SK-N-DZ (cell line): ENCODE results near the gene PLLP.
"Not testable (repeated sequence)": the region's sequence is repeated elsewhere in the genome, so short reads cannot be mapped to it uniquely, and the experiment has no call there.

ENCODE experiments used
- DNase-seq: peaks from one replicate; pipeline ENCODE4 v3.0.0-alpha.2; 2015; ENCODE audit warnings: low spot score

Gene PLLP

DNA sequence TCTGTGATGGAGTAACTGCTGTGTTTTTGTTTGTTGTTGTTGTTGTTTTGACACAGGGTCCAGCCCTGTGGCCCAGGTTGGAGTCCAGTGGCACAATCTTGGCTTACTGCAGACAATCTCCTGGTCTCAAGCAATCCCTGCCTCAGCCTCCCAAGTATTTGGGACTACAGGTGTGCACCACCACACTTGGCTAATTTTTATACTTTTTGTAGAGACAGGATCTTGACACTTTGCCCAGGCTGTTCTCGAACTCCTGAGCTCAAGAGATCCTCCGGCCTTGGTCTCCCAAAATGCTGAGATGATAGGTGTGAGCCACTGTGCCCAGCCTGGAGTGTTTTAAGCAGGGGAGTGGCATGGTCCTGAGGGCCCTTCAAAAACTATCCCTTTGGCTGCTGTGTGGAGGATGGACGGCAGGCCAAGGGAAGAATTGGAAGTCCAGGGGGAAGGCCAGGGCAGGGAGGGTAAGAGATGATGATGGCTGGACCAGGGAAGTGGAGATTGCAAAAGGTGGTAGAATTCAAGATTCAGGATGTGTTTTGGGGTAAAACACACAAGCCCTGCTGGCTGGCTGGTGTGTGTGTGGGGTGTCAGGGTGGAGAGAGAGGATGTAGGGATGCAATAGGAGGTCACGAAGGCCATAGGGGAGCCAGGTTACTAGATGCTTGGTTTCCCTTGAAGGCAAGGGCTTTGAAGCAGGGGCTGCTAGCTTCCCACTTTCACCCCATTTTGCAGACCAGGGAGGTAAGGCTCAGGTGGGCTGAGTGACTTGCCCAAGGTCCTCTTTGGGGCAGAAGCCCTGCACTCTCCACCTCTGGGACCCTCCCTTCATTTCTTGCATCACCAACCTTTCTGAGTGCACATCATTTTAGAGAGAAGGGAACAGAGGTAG is 18.8 kb upstream of the PLLP start:
- no peak for DNase-seq

DNA sequence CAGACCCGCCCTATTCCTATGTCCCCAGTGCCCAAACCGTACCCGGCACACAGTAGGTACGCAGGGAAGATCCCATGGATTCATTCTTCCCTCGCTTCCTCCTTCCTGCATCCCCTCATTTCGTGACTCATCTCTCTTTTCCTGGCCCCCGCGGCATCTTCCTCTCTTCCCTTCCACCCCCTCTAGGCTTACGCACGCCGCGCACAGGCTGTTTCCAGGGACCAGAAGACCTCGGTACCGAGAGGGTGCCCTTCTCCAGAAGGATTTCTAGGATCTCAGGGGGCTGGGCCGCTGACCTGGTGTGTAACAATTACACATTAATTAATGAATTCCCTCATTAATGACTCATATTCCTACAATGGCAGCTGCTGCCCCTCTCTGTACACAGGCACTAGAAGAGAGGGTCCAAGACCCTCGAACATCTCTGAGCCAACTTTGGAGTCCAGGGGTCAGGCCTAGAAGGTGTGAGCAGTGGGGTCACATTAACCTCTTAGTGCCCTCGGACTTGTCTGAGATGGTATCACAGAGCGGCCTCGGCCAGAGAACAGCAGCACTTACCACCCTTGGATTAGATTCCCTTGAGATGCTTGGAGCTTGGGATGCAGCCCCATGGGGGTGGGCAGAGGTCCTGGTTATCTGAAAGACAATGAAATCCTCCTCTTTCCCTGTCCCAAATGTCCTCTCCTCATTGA is 16.8 kb upstream of the PLLP start:
- DNase-seq, result no peak

GRCh38 chr16:57300387-57301125 is 16.1 kb upstream of the PLLP start:
- peak; percentile 99 for DNase-seq

DNA sequence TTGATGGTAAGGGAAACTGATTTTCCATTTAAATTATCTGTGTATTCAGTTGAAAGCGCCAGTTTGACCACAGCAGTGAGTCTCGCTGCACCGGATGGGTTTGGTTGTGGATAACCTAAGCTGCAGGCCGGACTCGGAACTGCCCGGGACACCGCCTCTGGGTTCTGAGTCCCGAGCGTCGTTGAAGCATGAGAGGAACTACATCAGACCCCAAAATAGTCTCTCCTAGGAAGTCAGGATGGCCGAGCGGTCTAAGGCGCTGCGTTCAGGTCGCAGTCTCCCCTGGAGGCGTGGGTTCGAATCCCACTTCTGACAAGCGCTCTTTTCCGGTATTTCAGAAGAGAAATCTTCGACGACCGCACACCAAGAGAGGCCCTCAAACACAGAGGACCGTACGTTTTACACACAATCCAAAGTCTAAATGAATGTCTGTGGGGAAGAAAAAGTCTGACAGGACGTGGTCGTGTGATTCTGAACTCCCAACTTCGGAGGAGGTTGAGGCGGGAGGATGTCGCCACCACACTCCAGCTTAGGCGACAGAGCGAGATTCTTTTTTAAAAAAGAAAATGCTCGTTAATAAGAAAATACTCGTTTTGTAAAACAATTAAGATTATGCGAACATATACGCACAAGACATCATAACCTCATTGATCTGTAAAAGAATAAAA is 15.4 kb upstream of the PLLP start:
- DNase-seq, result peak; percentile 95

GRCh38 chr16:57299009-57299718 is 14.7 kb upstream of the PLLP start:
- no peak for DNase-seq

DNA sequence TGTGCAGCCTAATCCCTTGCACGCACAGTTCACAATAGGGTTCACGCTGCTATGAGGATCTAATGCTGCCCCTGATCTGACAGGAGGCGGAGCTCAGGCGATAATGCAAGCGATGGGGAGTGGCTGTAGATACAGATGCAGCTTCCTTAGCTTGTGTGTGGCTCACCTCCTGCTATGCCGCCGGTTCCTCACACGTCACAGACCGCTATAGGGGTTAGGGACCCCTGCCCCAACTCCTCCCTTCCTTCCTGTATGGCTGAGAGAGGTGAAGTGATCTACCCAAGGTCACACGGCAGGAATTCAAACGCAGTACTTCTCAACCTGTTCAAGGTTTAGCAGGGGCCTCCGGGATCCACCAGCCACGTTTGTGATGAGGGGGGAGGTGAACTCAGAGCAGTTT is 13.4 kb upstream of the PLLP start:
- DNase-seq, result peak; percentile 54

DNA sequence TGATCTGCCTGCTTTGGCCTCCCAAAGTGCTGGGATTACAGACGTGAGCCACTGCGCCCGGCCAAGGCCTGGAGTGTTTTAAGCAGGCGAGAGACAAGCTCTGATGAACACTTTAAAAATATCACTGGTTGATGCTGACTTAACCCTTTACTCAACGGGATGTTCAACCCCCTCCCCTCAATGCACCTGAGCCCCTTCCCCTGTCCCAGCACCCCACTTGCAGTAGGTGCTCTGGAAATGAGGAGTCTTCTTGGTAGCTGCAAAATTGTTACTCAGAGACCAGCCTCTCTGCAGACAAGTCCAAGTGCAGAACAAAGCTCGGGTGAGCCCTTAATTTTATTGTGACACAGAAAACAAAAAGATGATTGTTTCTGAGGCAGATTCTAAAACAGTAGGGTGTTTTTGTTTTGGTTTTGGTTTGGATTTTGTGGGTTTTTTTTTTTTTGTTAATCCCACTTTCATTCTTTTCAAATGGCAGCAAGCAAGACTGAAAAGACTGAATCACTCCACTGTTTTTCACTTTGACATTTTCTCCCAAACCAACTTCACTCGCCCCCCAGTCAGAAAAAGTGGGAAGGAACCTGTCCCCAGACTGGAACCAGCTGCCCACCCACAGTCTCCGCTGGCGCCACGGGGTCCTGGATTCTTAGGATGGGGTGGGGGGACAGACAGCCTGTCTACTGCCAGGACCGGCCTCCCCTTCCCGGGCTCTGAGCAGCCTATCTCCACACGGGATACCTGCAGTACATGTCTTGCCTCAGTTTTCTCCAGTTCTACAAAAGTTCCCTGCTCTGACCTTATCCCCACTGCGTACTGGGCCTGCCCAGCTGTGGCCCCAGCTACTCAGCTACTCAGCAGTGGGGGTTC is 5.2 kb upstream of the PLLP start:
- no peak for DNase-seq

GRCh38 chr16:57285379-57285778 is 907 bp upstream of the PLLP start:
- DNase-seq, result no peak

DNA sequence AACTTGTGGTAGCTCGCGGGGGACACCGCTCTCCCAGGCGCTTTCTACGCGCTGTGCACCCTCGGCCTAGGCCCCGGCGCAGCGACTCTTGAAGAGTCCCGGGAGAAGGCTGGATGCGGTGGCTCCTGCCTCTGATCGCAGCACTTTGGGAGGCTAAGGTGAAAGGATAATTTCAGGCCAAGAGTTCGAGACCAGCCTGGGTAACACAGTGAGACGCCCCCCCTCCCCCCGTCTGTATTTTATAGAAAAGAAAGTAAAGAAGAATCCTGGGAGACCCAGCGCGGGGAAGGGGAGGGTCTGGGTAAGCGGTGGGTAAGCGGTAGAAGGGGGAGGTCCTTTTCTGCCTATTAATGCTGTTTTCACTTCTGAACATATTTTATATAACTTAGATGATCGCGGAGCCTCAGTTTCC is 486 bp upstream of the PLLP start:
- DNase-seq, result no peak

GRCh38 chr16:57283959-57284208 is 588 bp downstream of the PLLP start:
- DNase-seq, result no peak

DNA sequence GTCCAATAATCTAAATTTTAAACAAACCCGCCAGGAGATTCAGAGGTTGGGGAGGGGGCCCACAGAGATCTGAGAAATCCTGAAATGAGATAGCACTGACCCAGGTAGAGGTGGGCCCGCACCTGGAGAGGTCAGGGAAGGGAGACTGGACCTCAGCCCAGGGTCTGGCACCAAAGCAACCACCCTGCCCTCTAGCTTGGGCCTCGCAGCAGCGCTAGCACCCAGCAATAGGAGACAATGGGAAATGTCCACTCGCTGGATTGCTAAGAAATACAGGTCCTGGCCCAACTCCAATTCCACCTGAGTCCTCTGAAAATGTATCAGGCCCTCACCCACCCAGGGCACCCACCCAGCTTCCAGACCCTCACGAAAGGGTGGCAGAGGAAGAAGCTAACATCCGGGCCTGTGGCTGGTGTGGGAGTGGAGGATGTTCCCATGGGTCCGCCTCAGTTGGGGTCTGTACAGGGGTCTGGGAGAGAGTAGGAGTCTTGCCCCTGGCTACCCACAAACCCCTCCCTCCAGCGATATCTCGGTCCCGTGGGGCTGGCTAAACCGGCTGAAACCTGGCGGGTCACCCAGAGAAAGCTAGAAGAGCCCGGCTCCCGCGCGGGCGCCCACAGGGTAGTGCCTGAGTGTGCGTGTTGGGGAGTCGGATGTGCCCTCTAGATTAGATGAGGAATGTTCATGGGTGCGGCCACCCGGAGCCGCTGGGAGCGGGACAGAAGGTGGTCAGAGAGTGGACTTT is 1.1 kb downstream of the PLLP start:
- DNase-seq, result no peak

GRCh38 chr16:57282510-57283213 is 1.8 kb downstream of the PLLP start:
- no peak for DNase-seq

- DNase-seq, result no peak
Observed at GRCh38 chr16:57281791-57282190, 2.7 kb downstream of the PLLP start.

DNA sequence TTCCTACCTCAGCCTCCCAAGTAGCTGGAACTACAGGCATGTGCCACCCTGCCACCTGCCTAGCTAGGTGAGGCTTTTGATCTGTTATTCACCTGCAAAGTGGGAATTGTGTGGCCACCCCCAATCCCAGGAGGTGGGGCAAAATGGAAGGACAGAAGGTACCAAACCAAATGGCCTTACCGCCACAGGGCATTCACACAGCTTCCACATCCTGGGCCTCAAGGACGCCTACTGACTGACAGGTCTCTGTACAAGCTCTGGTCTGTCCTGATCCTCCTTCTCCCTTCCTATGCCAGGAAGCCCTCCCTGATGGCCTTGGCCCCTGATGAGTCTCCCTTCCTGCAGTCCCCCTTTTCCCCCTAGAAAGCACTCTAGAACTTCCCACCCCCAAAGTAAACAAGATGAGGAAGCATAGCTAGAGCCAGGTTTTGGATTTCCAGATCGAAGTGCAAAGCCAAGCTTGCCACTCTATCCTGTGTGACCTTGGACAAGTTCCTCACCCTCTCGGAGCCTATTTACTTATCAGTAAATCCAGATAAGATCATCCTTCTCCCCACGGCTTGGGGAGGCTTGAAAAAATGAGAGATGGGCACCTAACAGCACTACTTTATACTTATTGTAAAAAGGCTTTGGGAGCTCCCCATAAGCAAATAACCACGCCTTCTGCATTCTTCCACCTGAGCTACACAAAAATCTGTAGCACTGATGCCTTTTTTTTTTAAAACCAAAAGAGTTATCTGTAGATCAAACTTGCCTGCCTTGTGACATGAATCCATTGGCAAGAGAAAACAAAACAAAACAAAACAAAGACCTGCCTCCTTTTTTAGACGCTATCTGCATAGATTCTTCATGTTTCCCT is 4.5 kb downstream of the PLLP start:
- no peak for DNase-seq

- DNase-seq, result no peak
Observed at GRCh38 chr16:57278494-57278893, 6.0 kb downstream of the PLLP start.

GRCh38 chr16:57277586-57277985 is 6.9 kb downstream of the PLLP start:
- DNase-seq, result no peak

GRCh38 chr16:57276596-57276995 is 7.9 kb downstream of the PLLP start:
- DNase-seq, result no peak

GRCh38 chr16:57275946-57276345 is 8.5 kb downstream of the PLLP start:
- not testable (repeated sequence) for DNase-seq
